GM21529 (cell line): ENCODE measurements around the gene MCC.

Experiments
- ATAC-seq: cut with Tn5 transposase; IDR thresholded peaks from one replicate; pipeline ENCODE4 v1.9.1; 2021; ENCODE audit not compliant: unreplicated experiment

Gene MCC

DNA sequence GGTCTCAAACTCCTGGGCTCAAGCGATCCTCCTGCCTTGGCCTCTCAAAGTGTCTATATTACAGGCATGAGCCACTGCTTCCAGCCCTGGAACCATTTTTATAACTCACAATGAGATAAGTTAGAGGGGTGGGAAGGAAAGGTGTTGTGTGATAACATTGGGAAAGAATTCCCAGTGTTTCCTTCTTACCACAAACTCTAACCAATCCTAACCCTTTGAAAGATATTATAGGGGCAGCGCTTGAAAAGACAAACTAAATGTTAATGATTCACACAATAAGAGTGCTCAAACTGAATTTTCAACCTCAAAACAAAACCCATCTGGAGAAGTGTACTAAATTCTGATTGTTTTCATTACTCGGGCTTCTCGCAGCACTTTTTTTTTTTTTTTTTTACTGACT is 163.2 kb downstream of the MCC start:
- ATAC-seq, result no peak

GRCh38 chr5:113321276-113321675 is 167.0 kb downstream of the MCC start:
- ATAC-seq, result no peak

DNA sequence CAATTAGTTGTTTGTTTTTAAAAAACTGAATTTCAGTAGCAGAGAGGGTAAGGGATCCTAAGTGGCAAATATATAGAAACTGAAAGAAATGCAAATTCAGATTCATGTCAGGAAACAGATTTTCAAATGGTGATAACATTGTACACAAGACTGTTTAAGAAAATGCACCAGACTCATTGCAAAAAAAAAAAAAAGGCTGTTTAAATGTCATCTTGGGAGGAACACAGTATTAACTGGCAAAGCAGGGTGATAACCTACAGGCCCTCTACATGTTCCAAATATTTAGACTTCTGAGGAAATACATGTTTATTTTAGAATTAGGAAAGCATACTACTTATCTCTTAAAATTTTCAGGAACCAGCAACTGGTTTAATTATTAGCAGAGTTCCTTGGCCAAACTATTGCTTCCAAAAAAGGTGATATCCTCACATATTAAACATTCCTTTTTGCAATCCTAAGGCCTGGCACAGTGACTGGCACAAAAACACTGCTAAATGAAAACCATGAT is 167.9 kb downstream of the MCC start:
- peak; percentile 75 for ATAC-seq

DNA sequence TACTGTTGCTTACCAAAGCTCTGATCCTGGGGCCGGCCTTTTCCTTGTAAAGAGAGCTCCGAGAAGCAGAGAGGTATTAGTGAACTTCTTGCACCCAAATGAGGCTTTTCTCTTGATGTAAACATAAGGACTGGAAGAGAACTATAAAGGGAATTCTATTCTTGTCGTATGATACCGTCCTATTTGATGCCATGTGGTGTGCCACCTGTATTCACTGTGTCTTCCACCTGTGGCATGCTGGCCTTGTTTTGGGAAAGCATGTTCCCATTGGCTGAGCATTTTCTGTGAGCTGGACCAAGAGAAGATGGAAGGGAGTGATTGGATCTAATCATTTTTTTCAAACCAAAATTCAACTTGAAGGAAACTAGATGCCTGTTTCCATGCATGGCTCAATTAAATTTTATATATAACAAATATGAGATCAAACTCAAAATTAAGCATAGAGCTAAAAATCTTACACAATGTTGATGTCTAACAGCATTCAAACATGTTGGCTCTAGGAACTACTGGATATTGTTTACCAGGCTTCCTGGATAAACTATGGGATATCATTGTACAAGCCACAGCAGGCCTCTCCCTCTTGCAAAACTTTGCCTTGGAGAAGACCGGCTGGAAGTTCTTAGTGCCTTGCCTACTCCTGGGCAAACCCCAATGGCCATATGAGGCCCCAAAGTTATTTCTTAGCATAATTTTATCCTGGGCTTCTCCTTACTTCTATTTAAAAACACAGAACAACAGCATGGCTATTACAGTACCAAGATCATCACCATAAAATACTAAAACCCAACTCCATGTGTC is 168.8 kb downstream of the MCC start:
- ATAC-seq, result no peak

GRCh38 chr5:113317636-113318035 is 170.6 kb downstream of the MCC start:
- ATAC-seq, result no peak

GRCh38 chr5:113311301-113311700 is 177.0 kb downstream of the MCC start:
- ATAC-seq, result no peak

GRCh38 chr5:113302120-113302519 is 186.1 kb downstream of the MCC start:
- no peak for ATAC-seq

- ATAC-seq, result no peak
Measured at GRCh38 chr5:113299591-113299990, 188.7 kb downstream of the MCC start.

GRCh38 chr5:113296676-113297075 is 191.6 kb downstream of the MCC start:
- ATAC-seq, result no peak

DNA sequence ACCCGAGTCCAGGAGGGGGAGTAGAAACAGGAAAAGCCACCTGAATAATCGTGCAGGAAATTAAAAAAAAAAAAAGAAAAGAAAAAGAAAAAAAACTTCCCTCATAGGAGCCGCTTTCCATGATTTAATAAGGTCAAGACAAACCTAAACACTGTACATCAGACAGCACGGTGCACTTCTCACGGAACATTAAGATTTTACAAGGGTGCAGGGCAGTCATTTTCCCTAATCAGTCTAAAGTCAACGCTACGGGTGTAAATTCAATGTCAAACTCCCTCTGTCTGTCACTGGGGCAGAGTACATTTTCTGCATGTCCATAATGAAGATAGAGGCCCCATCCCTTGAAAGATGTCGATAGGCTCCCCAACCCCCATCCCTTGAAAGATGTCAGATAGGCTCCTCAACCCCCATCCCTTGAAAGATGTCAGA is 193.1 kb downstream of the MCC start:
- no peak for ATAC-seq

DNA sequence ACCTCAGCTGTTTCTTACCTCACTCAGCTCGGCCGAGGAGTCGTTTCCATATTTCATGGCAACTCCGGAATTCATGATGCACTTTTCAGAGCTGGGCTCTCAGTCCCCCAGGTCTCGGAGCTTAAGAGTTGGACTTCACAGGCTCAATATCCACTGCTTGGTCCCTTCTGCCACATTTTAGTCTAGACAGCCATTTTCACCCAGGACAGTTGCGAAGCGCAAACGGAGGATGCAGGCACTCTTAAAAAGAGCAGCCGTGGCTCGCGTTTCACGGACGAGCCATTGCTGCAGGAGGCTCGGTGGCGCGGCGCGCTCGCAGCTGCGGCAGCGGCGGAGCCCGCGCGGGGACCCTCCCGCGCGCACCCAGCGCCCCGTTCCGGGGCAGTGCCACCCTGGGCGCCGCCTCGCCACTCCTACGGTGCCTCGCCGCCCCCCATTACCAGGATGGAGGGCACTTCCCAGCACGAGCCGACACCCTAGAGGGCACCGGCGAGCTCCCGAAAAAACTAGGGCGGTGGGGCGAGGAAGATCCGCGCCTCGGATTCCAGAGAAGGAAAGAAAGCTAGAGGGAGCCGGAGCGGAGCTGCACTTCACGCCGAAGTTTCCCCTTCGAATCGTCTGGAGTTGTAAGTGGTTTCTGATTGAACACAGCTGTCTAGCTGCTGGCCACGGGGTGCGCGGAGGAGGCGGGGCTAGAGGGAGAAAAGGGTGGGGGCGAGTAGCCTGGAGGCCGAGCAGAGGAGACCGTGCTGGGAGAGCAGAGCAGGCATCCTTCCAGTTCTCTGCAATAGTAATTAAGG is 193.7 kb downstream of the MCC start:
- peak; percentile 96 for ATAC-seq

GRCh38 chr5:113293975-113294310 is 194.3 kb downstream of the MCC start:
- ATAC-seq, result peak; percentile 9

- ATAC-seq, result no peak
Measured at GRCh38 chr5:113293068-113293974, 194.9 kb downstream of the MCC start.

GRCh38 chr5:113292462-113292861 is 195.8 kb downstream of the MCC start:
- no peak for ATAC-seq

- no peak for ATAC-seq
Measured at GRCh38 chr5:113283558-113283957, 204.7 kb downstream of the MCC start.

GRCh38 chr5:113282472-113282871 is 205.8 kb downstream of the MCC start:
- ATAC-seq, result no peak

GRCh38 chr5:113281194-113281593 is 207.1 kb downstream of the MCC start:
- no peak for ATAC-seq

- no peak for ATAC-seq
Measured at GRCh38 chr5:113280541-113280940, 207.7 kb downstream of the MCC start.

GRCh38 chr5:113278976-113279375 is 209.3 kb downstream of the MCC start:
- ATAC-seq, result no peak

DNA sequence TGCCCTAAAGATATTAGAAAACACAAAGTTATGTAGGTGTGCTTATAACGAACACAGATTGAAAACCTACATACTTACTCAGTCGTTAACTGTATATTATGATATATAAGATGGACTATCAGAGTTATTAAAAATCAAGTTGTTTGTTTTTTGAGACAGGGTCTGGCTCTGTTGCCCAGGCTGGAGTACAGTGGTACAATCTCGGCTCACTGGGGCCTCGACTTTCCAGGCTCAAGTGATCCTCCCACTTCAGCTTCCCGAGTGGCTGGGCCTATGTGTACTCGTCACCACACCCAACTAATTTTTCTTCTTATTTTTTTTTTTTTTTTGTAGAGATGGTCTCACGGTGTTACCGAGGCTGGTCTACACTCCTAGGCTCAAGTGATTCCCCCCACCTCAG is 211.8 kb downstream of the MCC start:
- ATAC-seq, result no peak

DNA sequence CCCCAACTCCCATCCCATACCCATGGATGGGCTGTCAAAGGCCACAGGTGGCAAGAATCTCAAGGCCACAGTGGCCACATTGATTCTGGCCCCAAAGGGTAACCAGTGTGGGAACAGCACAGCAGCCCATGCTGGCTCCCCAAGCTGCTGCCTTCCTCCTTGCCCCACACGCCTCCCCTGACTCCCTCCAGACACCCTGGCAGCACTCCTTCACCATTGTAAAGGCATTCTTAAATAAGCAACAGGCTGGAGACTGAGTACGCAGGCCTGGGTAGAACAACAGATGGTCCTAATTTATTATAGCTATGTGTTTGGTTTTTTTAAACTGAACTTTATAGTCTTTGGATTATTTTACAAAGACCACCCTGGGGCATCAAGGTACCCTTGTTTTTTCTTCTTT is 212.3 kb downstream of the MCC start:
- ATAC-seq, result no peak
